Stomach (tissue), 9 donors: ENCODE results near the gene SMARCB1. TPM values are rescaled to one million over a fixed set of nuclear protein-coding genes. Genes with fewer than 3 reads are reported as not detected.

ENCODE experiments used
- DNase-seq, 2 donors: peaks; one replicate each; pipeline versions ENCODE4 v3.0.0 to v3.0.0-alpha.2; 2013 to 2019
- H3K27ac ChIP-seq, 5 donors: fragments of 200-600 bp in 4 of 5; sonication (generic) in 4 of 5; one replicate each; pipeline ENCODE4 v1.5.1; 2013 to 2019; ENCODE audit warnings: mild to moderate bottlenecking in 1 of 5, moderate library complexity in 1 of 5
- H3K27me3 ChIP-seq, 3 donors: fragments of 200-600 bp; sonication (generic); one replicate each; pipeline ENCODE4 v1.5.1; 2017 to 2019; ENCODE audit warnings: mixed run types in 1 of 3
- H3K36me3 ChIP-seq, 4 donors: fragments of 200-600 bp; sonication (generic); 1 replicate in 3 of 4; 2 replicates in 1 of 4; pipeline ENCODE4 v1.5.1; 2016 to 2019
- H3K4me1 ChIP-seq, 4 donors: fragments of 200-600 bp; sonication (generic); one replicate each; pipeline ENCODE4 v1.5.1; 2016 to 2019
- H3K4me3 ChIP-seq, 4 donors: fragments of 200-600 bp; sonication (generic) in 3 of 4; one replicate each; pipeline ENCODE4 v1.5.1; 2016 to 2019; ENCODE audit warnings: mild to moderate bottlenecking in 1 of 4
- H3K9me3 ChIP-seq, 4 donors: fragments of 200-600 bp; sonication (generic); one replicate each; pipeline ENCODE4 v1.5.1; 2016 to 2019
- EP300 ChIP-seq: sonication (generic); formaldehyde crosslinking; IDR thresholded peaks from one replicate; pipeline ENCODE4 v1.6.1; 2017; ENCODE audit warnings: antibody characterized with exemption
- POLR2A ChIP-seq, 4 donors: fragments of 450-650 bp; IDR thresholded peaks; one replicate each; pipeline ENCODE4 v1.6.1; 2016; ENCODE audit warnings: antibody characterized with exemption in 4 of 4, control low read depth in 2 of 4, mild to moderate bottlenecking in 1 of 4, moderate library complexity in 1 of 4
- POLR2AphosphoS5 ChIP-seq, 3 donors: sonication (generic); formaldehyde crosslinking; IDR thresholded peaks; one replicate each; pipeline ENCODE4 v1.6.1; 2016; ENCODE audit warnings: antibody characterized with exemption in 3 of 3
- WGBS, 5 donors: extraction: QIAGEN DNeasy Blood & Tissue Kit in 3 of 5; methylation state at CpG; one replicate each; pipeline versions ENCODE4 v1.1.5 to v1.1.7; 2013 to 2018; 5-methylcytosine and 5-hydroxymethylcytosine counted together
- intact Hi-C: fragments of 100-400 bp; cut with DNase I; formaldehyde crosslinking; loops from one replicate; pipeline ENCODE4 v1.15.1; 2023; ENCODE audit warnings: low total_unique reads
- polyA plus RNA-seq, 3 donors: library from polyadenylated mRNA; stranded (reverse); fragments of 200-250 nt; gene quantifications; one replicate each; pipeline ENCODE4 v1.2.3, GENCODE V29; 2013
- total RNA-seq, 5 donors: library from RNA; depleted of rRNA; stranded (reverse); fragments of >200 nt; gene quantifications; one replicate each; pipeline versions ENCODE4 v1.1.0 to v1.2.3, GENCODE V29; 2014 to 2016
- TF ChIP-seq, protein P1 (sequence below), 7 experiments: fragments of 450-650 bp in 4 of 7; fragments of 200-600 bp in 3 of 7; sonication (generic) in 3 of 7; IDR thresholded peaks; one replicate each; pipeline ENCODE4 v1.5.1; 2016 to 2019; ENCODE audit warnings: antibody characterized with exemption in 7 of 7, control low read depth in 2 of 7, mild to moderate bottlenecking in 1 of 7
- donor health status: healthy with polysubstance abuse.
- donor health status: Bipolar disorder and iron deficiency.
- donor health status: healthy.

Gene SMARCB1
- total and polyA plus RNA-seq, 8 donors: 13.4 to 74.6 (median 40.8) TPM

DNA sequence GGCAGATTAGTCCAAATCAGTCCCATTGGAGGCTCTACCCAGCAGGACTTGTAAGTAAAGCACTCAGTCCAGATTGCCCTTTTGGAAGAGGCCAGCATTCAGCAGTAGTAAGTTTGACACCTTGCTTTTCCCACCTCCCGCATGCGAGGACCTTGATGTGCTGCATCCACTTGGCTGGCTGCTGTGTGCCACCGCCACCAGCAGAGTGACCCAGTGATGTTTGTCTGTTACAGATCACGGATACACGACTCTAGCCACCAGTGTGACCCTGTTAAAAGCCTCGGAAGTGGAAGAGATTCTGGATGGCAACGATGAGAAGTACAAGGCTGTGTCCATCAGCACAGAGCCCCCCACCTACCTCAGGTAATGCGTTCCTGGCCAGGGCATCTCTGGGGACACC, 6.6 kb downstream of the SMARCB1 start:
- WGBS, 5 donors: 76 to 90% (median 82%) methylated on average over 8 of the region's 8 CpGs
- no peak for DNase-seq
- H3K4me1 ChIP-seq: peaks cover 13 to 40% (median 35%) of the 10 kb centered on the region in 4 donors
- no peaks in the 10 kb centered on the region for H3K9me3 ChIP-seq
- H3K27ac ChIP-seq: no peak overlapping the region
- H3K36me3 ChIP-seq: peaks cover 60 to 69% (median 66%) of the 10 kb centered on the region in 4 donors
- TF ChIP-seq, protein P1, sequence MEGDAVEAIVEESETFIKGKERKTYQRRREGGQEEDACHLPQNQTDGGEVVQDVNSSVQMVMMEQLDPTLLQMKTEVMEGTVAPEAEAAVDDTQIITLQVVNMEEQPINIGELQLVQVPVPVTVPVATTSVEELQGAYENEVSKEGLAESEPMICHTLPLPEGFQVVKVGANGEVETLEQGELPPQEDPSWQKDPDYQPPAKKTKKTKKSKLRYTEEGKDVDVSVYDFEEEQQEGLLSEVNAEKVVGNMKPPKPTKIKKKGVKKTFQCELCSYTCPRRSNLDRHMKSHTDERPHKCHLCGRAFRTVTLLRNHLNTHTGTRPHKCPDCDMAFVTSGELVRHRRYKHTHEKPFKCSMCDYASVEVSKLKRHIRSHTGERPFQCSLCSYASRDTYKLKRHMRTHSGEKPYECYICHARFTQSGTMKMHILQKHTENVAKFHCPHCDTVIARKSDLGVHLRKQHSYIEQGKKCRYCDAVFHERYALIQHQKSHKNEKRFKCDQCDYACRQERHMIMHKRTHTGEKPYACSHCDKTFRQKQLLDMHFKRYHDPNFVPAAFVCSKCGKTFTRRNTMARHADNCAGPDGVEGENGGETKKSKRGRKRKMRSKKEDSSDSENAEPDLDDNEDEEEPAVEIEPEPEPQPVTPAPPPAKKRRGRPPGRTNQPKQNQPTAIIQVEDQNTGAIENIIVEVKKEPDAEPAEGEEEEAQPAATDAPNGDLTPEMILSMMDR (IDR thresholded peaks at IDR 0.05): no peak
- TF ChIP-seq POLR2A (IDR thresholded peaks at IDR 0.05): no peak
- TF ChIP-seq POLR2AphosphoS5 (IDR thresholded peaks at IDR 0.05): no peak
- TF ChIP-seq EP300: no peak
- intact Hi-C loops: no loop called here
- no peak overlapping the region for H3K4me3 ChIP-seq
- H3K27me3 ChIP-seq: no peaks in the 10 kb centered on the region

DNA sequence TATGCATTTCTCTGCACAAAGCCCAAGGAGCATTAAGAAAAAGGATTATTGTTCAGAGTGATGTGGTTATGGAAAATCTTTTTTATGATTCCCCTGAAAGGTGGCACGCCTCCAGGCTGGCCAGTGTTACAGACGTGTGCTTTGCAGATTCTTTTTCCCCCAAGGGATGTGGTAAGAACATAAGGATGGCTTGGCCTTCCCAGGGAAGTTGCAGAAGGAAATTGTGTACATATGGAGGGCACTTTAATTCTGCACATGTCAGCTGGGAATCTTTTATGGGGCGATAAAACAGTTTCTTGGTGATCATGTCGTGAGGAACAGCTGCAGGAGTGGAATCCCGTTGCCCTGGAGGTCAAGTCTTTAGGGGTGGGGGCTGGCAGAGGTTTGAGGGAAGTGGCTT, 9.7 kb downstream of the SMARCB1 start:
- Histone ChIP-seq H3K4me3 (no peak overlapping the region), H3K36me3 (peaks cover 79 to 99% (median 94%) of the 10 kb centered on the region in 4 donors), H3K4me1 (peaks cover 3 to 9% (median 6%) of the 10 kb centered on the region in 4 donors), H3K27me3 (no peaks in the 10 kb centered on the region), H3K27ac (no peak overlapping the region), H3K9me3 (no peaks in the 10 kb centered on the region)
- intact Hi-C loops: no loop called here
- TF ChIP-seq EP300: no peak
- TF ChIP-seq, protein P1 (IDR thresholded peaks at IDR 0.05): no peak
- TF ChIP-seq POLR2AphosphoS5 (IDR thresholded peaks at IDR 0.05): no peak
- TF ChIP-seq POLR2A (IDR thresholded peaks at IDR 0.05): no peak
- no peak for DNase-seq
- WGBS, 5 donors: 72 to 87% (median 80%) methylated on average over 5 of the region's 5 CpGs

DNA sequence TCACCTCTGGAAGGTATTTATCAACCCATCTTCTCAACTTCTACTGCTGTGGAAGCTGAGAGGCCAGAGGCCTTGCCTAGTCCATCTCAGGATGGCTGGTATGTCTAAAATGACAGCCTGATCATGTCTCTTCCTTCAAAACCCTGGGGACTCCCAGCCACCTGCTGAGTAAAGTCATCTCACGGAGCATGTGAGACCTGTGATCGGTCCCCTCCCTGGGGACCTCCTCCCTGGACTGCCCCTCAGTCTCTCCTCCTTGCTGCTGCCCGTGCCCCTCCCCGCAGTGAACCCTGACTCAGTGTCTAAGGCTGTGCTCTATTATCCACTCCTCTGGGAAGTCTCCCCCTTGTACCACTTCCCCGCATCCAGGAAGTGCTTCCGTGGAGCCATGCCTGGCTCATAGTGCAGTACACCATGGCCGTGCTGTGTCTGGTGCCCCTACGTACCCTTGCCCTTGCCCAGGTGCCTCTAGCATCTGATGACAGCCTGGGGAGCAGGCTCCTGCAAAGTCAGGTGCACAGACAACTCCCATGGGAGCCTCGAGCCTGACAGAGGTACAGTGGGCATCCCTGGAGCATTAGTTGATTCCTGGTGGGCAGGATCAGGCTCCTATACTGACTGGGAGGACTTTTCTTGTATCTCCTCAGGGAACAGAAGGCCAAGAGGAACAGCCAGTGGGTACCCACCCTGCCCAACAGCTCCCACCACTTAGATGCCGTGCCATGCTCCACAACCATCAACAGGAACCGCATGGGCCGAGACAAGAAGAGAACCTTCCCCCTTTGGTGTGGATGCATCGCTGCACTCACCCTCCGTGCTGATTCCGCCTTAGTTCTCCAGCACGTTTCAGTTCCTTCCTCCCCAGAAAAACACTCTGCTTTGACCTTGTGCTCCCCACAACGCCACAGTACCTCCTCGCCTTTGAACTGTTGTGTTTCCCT, 13.8 kb downstream of the SMARCB1 start:
- no peaks in the 10 kb centered on the region for H3K4me1 ChIP-seq
- H3K36me3 ChIP-seq: peaks cover 77 to 99% (median 94%) of the 10 kb centered on the region in 4 donors
- H3K4me3 ChIP-seq: no peak overlapping the region
- no peaks in the 10 kb centered on the region for H3K27me3 ChIP-seq
- WGBS, 5 donors: 91 to 96% (median 92%) methylated on average over 14 to 18 of the region's 18 CpGs
- no peak overlapping the region for H3K27ac ChIP-seq
- H3K9me3 ChIP-seq: no peaks in the 10 kb centered on the region
- TF ChIP-seq POLR2AphosphoS5 (IDR thresholded peaks at IDR 0.05) (no peak), EP300 (no peak), POLR2A (IDR thresholded peaks at IDR 0.05) (no peak)
- TF ChIP-seq, protein P1 (IDR thresholded peaks at IDR 0.05): no peak
- DNase-seq: no peak
- intact Hi-C loops: no loop called here

DNA sequence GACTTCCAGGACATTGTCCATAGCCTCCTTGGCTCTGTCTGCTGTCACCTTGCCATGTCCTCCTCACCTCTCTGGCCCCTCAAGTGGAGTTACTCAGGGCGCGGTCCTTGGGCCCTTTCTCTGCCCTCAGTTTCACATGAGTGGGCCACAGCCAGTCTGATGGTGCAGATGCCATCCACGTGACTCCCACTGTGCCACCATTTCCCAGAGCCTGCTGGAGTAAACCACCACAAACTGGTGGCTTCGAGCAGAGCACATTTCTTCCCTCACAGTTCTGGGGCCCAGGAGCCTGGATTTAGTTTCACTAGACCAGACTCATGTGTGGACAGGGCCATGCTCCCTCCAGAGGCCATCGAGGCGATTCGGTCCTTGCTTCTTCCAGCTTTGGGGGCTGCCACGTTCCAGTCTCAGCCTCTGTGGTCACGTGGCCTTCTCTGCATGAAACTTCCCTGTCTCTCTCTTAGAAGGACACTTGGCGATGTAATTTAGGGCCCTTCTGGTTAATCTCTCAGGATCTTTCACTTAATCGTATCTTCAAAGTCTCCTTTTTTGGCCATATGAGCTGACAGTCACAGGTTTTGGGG, 14.6 kb downstream of the SMARCB1 start:
- peaks cover 72 to 99% (median 94%) of the 10 kb centered on the region in 4 donors for H3K36me3 ChIP-seq
- intact Hi-C loops: no loop called here

More for the DNA sequence above, 14.6 kb downstream of the SMARCB1 start:
- TF ChIP-seq POLR2A (IDR thresholded peaks at IDR 0.05) (no peak), EP300 (no peak)
- TF ChIP-seq, protein P1 (IDR thresholded peaks at IDR 0.05): no peak
- H3K27me3 ChIP-seq: no peaks in the 10 kb centered on the region
- DNase-seq: peak in 1 of 2 donors; percentile 0
- no peak overlapping the region for H3K4me3 ChIP-seq
- no peaks in the 10 kb centered on the region for H3K9me3 ChIP-seq
- WGBS, 5 donors: 90 to 94% (median 91%) methylated on average over 10 to 11 of the region's 11 CpGs
- no peak overlapping the region for H3K27ac ChIP-seq
- H3K4me1 ChIP-seq: no peaks in the 10 kb centered on the region
